SH-SY5Y (cell line): ENCODE measurements around the gene ATPAF2.

Experiments
- GATA2 ChIP-seq: IDR thresholded peaks from 2 replicates; pipeline ENCODE4 v1.6.1; 2011; ENCODE audit warnings: mild to moderate bottlenecking, low read depth, low read length
- GATA3 ChIP-seq: IDR thresholded peaks from 2 replicates; pipeline ENCODE4 v1.6.1; 2011; ENCODE audit warnings: low read depth, mild to moderate bottlenecking, low read length, moderate library complexity

GRCh38 chr17:18018411-18018921, 20.5 kb downstream of the ATPAF2 start:
- TF ChIP-seq GATA3, result no peak
- TF ChIP-seq GATA2, result no peak
